GM12878 (cell line): ENCODE data around the gene MOCS1.
"Not testable (repeated sequence)": the region's sequence is repeated elsewhere in the genome, so short reads cannot be mapped to it uniquely, and the experiment has no call there.

Experiments used
- CTCF ChIP-seq, 3 experiments: IDR thresholded peaks in 2 of 3; conservative IDR thresholded peaks in 1 of 3; 2 replicates each; pipeline ENCODE4 v1.5.1; 2011; ENCODE audit warnings: low read depth in 3 of 3, low read length in 3 of 3, mild to moderate bottlenecking in 3 of 3, control low read depth in 2 of 3, moderate library complexity in 2 of 3, inconsistent platforms in 1 of 3, mixed read lengths in 1 of 3; ENCODE audit not compliant: control insufficient read depth in 2 of 3, insufficient read depth in 1 of 3; ENCODE audit errors: extremely low read depth in 1 of 3
- REST ChIP-seq: IDR thresholded peaks from 2 replicates; pipeline ENCODE4 v1.6.1; 2012; ENCODE audit warnings: mild to moderate bottlenecking, low read depth, low read length
- SREBF1 ChIP-seq: IDR thresholded peaks from 2 replicates; pipeline ENCODE4 v1.6.1; 2012; ENCODE audit warnings: mild to moderate bottlenecking, low read length

GRCh38 chr6:39971131-39971530 lies 36.9 kb upstream of the MOCS1 start:
- not testable (repeated sequence) for TF ChIP-seq SREBF1; CTCF (IDR thresholded peaks at IDR 0.05 in 2 of 3, conservative IDR thresholded peaks at IDR 0.05 in 1 of 3; ENCODE audit: control insufficient read depth in 2 of 3, extremely low read depth in 1 of 3, insufficient read depth in 1 of 3, low read depth in 3 of 3, low read length in 3 of 3); REST
